GM12892 (cell line): ENCODE data around the gene MTX1.

Experiments
- POLR2A ChIP-seq: IDR thresholded peaks from 2 replicates; pipeline ENCODE4 v1.6.1; 2011; ENCODE audit warnings: low read depth, low read length, control low read depth
- POLR2AphosphoS5 ChIP-seq: IDR thresholded peaks from 2 replicates; pipeline ENCODE4 v1.6.1; 2011; ENCODE audit warnings: low read depth, low read length, control low read depth
- TAF1 ChIP-seq: IDR thresholded peaks from 2 replicates; pipeline ENCODE4 v1.6.1; 2011; ENCODE audit warnings: low read depth, mild to moderate bottlenecking, control low read depth, low read length, borderline replicate concordance

DNA sequence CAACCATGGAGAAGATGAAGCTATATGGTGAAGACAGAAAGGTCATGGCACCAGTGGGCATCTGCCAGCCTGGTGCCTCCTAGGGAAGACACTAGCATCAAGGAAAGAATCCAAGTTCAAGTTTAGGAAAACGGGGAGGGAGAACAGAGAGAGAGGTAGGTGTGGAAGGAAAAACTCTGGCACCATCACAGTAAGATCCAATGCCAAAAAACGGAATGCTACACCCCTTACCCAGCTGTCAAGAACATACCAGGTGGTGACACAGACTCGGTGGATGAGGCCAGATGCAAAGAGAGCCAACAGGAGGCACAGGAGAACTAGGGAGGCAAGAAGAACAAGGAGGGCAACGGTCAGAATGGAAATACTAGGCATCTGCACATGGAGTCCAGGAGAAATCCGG is 39.0 kb upstream of the MTX1 start:
- TF ChIP-seq POLR2A = no peak
- no peak for TF ChIP-seq TAF1
- TF ChIP-seq POLR2AphosphoS5 = no peak
